Measurements from ENCODE around the gene CES3.

DNA sequence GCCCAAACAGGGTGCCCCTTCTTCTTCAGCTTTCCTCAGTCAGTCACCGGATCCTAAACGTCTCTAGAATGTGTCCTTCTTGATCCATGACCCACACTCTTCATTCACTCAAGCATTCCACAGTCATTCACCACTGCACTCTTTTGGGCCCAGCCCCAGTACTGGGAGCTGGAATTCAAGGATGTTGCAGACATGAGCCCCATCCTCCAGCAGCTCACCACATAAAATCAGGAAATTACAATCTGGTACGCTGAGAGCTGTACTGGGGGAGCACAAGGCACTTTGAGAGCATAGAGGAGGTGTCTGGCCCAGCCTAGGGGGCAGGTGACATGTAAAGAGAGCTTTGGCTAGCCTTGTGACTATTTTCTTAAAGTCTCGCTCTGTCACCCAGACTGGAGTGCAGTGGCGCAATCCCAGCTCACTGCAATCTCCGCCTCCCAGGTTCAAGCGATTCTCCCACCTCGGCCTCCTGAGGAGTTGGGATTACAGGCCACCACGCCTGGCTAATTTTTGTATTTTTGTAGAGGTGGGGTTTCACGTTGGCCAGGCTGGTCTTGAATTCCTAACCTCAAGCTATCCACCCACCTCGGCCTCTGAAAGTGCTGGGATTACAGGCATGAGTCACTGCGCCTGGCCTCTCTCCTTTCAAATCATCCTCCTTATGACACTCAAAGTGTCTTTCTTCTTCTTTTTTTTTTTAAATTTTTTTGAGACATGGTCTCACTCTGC, 46.0 kb downstream of the CES3 start:
- TF ChIP-seq CTCF (IDR thresholded peaks at IDR 0.05) (no peak), POLR2A (IDR thresholded peaks at IDR 0.05) (no peak)
